Cardiac muscle cell (in vitro differentiated cells and primary cell): ENCODE data around the gene ERC1. TPM values are rescaled to one million over a fixed set of nuclear protein-coding genes. Genes with fewer than 3 reads are reported as not detected.

ENCODE experiments used
- DNase-seq, 2 donors: peaks; one replicate each; pipeline versions ENCODE4 v3.0.0 to v3.0.0-alpha.2; 2010 to 2017; ENCODE audit warnings: low read depth in 1 of 2, low spot score in 1 of 2
- H3K27ac ChIP-seq: fragments of 200-600 bp; sonication (generic); 2 replicates; pipeline ENCODE4 v1.5.1; 2016
- H3K27me3 ChIP-seq: fragments of 200-600 bp; sonication (generic); 2 replicates; pipeline ENCODE4 v1.6.0; 2016; ENCODE audit warnings: control low read depth
- H3K36me3 ChIP-seq: fragments of 200-600 bp; sonication (generic); 2 replicates; pipeline ENCODE4 v1.5.1; 2016; ENCODE audit warnings: control low read depth
- H3K4me1 ChIP-seq: fragments of 200-600 bp; sonication (generic); 2 replicates; pipeline ENCODE4 v1.8.1; 2017; ENCODE audit warnings: low read depth, mild to moderate bottlenecking, mixed run types
- H3K4me3 ChIP-seq: fragments of 200-600 bp; sonication (generic); 2 replicates; pipeline ENCODE4 v1.5.1; 2016; ENCODE audit warnings: mild to moderate bottlenecking
- H3K9me3 ChIP-seq: fragments of 200-600 bp; sonication (generic); 2 replicates; pipeline ENCODE4 v1.5.1; 2017; ENCODE audit warnings: low read depth, mild to moderate bottlenecking, control low read depth
- polyA plus RNA-seq: library from polyadenylated mRNA; unstranded; fragments of >200 nt; fragmentation: Nextera tagmentation; extraction: Ambion mirVana; gene quantifications from 2 replicates; pipeline ENCODE4 v1.2.1, GENCODE V29; 2016
- total RNA-seq: library from RNA; depleted of rRNA; stranded (reverse); fragments of >200 nt; gene quantifications from 2 replicates; pipeline ENCODE4 v1.2.3, GENCODE V29; 2016
- TF ChIP-seq, protein P1 (sequence below): IDR thresholded peaks from 2 replicates; pipeline ENCODE4 v1.5.1; 2012; ENCODE audit warnings: low read depth, mild to moderate bottlenecking, low read length

Gene ERC1
- total and polyA plus RNA-seq, 2 experiments from 2014 or later, result 34.1 to 46.3 TPM

DNA sequence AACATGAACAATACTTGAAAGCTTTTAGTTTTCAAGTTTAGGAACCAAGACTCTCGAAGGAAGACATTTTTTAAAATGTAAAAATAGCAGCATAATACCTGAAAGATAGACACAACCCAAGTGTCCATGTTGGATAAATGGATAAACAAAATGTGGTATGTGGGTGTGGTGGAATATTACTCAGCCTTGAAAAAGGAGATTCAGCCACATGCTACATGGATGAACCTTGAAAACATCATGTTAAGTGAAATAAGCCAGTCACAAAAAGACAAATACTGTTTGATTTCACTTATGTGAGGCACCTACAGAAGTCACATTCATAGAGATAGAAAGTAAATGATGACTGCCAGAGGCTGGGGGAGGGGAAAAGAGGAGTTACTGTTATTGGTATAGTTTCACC, 374.7 kb downstream of the ERC1 start:
- Histone ChIP-seq H3K36me3 (no peaks in the 10 kb centered on the region), H3K9me3 (no peaks in the 10 kb centered on the region), H3K4me1 (peaks cover 74% of the 10 kb centered on the region), H3K27ac (peak overlapping the region; percentile 83), H3K27me3 (no peaks in the 10 kb centered on the region), H3K4me3 (no peak overlapping the region)
- TF ChIP-seq, protein P1, sequence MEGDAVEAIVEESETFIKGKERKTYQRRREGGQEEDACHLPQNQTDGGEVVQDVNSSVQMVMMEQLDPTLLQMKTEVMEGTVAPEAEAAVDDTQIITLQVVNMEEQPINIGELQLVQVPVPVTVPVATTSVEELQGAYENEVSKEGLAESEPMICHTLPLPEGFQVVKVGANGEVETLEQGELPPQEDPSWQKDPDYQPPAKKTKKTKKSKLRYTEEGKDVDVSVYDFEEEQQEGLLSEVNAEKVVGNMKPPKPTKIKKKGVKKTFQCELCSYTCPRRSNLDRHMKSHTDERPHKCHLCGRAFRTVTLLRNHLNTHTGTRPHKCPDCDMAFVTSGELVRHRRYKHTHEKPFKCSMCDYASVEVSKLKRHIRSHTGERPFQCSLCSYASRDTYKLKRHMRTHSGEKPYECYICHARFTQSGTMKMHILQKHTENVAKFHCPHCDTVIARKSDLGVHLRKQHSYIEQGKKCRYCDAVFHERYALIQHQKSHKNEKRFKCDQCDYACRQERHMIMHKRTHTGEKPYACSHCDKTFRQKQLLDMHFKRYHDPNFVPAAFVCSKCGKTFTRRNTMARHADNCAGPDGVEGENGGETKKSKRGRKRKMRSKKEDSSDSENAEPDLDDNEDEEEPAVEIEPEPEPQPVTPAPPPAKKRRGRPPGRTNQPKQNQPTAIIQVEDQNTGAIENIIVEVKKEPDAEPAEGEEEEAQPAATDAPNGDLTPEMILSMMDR, result no peak
- DNase-seq, result no peak

DNA sequence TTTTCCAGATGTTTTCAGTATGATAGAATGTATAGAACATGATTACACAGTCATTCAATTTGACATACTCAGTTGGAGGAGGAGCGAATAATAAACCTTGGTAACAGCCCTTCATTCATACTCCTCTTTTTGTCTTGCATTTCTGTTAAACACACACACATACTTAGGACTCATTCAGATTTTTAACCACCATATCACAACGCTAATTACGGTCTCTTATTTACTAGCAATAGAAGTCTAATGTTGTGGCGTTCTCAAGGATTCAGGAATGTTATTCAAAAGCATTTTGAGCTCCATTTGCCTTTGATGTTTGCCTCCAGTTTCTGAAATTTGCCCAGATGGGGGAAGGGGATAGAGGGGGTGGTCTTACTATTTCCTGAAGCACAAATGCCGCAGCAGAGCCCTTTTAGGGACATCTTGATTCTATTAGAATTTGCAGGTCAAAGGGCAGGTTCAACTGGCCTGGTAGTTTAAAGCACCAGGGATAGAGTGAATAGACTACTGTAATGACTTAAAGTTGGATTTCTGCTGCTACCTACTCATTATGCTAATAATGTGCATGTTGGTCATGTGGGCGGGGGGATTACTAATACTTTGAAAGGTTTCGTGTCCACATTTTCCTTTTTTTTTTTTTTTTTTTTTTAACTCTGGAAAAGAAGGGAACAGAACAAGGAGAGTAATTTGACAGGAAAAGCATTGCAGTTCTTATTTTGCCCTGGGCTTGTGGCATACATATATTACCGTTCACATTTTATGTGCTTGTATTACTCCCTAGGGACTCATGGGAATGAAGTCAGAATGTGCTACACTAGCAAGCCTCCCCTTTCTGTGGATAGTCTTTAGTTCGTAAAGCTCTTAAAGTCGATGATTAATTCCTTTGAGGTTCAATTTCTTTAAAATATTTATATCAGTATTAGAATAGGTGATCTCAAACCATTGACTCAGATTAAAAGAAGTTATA, 376.6 kb downstream of the ERC1 start:
- Histone ChIP-seq H3K4me3 (no peak overlapping the region), H3K36me3 (no peaks in the 10 kb centered on the region), H3K4me1 (peaks cover 72% of the 10 kb centered on the region), H3K9me3 (no peaks in the 10 kb centered on the region), H3K27me3 (no peaks in the 10 kb centered on the region), H3K27ac (peak overlapping the region; percentile 98)
- TF ChIP-seq, protein P1, result no peak
- DNase-seq, result peak in 1 of 2 donors; percentile 6

DNA sequence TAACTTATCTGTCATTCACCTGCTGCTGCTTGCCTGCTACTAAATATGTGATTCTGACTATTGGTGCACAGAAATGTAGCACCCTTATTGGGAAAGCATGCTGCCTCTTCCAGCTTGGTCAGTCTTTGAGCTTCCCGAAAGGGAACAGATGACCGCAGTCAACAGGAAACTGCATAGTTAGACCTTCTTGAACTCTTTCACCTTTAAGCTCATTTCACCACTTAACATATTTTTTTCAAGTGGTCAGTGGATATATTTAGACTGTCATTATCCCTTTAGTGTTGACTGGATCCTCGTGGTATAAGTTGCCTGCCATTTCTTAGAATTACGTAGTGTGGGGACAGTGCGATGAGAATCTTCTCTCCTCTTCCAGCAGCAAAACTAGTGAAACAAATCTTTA, 378.4 kb downstream of the ERC1 start:
- H3K27me3 ChIP-seq, result no peaks in the 10 kb centered on the region
- peaks cover 61% of the 10 kb centered on the region for H3K4me1 ChIP-seq
- no peak overlapping the region for H3K4me3 ChIP-seq
- H3K9me3 ChIP-seq, result no peaks in the 10 kb centered on the region
- no peaks in the 10 kb centered on the region for H3K36me3 ChIP-seq
- DNase-seq, result peak in 1 of 2 donors; percentile 91
- TF ChIP-seq, protein P1, result no peak
- H3K27ac ChIP-seq, result peak overlapping the region; percentile 98

DNA sequence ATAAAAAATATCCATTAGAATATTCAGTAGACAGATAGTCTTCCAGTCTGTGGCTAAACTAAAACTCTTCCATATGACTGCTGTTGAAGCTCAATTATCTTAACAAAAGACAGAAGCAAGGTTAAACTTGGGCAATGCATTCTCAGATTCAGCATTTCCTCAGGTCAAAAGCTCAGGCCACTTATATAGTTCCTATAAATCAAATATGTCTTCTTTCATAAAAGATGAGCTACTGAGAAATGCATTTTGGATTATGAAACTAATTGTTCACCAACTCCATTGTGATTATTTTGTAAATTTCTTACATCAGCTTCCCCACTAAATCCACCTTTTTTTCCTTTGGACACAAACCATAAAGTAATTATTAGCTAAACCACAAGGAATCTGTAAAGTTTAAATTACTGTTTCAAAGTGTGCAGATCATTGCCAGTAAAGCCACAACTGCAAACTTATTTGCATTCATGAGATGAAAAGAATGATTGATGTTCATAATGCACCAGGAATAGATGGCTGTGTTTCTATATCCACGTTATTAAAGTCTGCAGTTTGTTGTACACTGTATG, 379.0 kb downstream of the ERC1 start:
- TF ChIP-seq, protein P1, result no peak
- H3K36me3 ChIP-seq, result no peaks in the 10 kb centered on the region
- peak overlapping the region; percentile 98 for H3K27ac ChIP-seq
- H3K4me1 ChIP-seq, result peaks cover 55% of the 10 kb centered on the region
- no peak overlapping the region for H3K4me3 ChIP-seq
- no peaks in the 10 kb centered on the region for H3K27me3 ChIP-seq
- no peaks in the 10 kb centered on the region for H3K9me3 ChIP-seq
- DNase-seq, result no peak

DNA sequence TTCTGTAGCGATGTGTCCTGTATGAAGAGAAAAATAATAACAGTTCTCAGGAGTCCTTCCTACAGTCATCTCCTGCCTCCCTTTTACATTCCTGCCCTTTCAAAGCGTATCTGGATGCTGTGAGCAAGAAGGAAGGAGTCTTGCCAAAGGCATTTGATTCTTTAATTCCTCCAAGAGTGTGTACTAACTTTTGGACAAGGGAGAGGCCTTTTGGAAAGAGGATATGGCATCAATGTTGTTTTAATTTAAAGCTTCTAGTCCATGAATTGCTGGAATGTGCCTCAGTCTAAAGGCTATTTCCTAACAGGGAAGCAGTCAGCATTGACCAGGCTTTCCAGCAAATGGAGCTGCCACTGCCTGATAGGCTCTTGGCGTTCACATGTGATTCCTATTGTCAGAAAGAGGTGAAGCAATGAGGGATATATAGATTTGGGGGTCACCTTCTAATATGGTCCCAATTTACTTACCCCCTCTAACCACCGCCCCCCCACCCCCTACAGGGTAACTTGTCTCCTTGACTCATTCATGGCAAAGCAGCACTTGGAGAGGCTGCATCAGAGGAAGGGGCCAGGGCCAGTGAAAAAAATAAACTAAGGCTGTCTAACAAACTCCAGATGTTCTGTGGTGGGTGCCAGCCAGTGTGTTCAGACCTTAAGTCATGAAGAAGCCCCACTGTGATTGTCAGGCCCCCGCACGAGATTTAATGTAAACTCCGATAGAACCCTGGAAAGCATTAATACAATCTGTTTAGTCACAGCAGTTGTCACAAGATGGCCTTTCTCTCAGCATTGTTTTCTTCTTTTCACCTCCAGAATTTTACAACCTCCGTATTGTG, 383.1 kb downstream of the ERC1 start:
- TF ChIP-seq, protein P1, result no peak
- Histone ChIP-seq H3K27ac (peak overlapping the region; percentile 49), H3K36me3 (no peaks in the 10 kb centered on the region), H3K4me1 (peaks cover 24% of the 10 kb centered on the region), H3K9me3 (no peaks in the 10 kb centered on the region), H3K4me3 (no peak overlapping the region), H3K27me3 (no peaks in the 10 kb centered on the region)
- DNase-seq, result peak in 1 of 2 donors; percentile 39
